GM10248 (cell line): ENCODE results near the gene DCPS.

Experiments used
- CTCF ChIA-PET: fragments of 300-600 bp; sonication (Branson Sonifier 250); formaldehyde crosslinking; extraction: SDS; loops from one replicate; lab custom pipeline; 2021; ENCODE audit warnings: antibody characterized with exemption; lab: Yijun Ruan, JAX
- POLR2A ChIA-PET: fragments of 350-650 bp; sonication (Branson Sonifier 250); formaldehyde crosslinking; extraction: SDS; loops from one replicate; lab custom pipeline; 2020; ENCODE audit warnings: antibody characterized with exemption; lab: Yijun Ruan, JAX
- DNase-seq: peaks from one replicate; pipeline ENCODE4 v3.0.0; 2012; ENCODE audit errors: extremely low spot score
- CTCF ChIP-seq: IDR thresholded peaks from 2 replicates; pipeline ENCODE4 v1.5.1; 2012; ENCODE audit warnings: mild to moderate bottlenecking, low read depth; ENCODE audit errors: extremely low read depth, missing control alignments, control extremely low read depth

Gene DCPS

GRCh38 chr11:126333142-126333541 is 29.3 kb downstream of the DCPS start:
- no peak for TF ChIP-seq CTCF
- ChIA-PET POLR2A (no interaction called here), CTCF (interaction anchor here (2.0 kb wide), 1 partner anchor 22 kb away, joined by 4 read pairs; no protein-coding TSS in a partner anchor)
- DNase-seq, result no peak

DNA sequence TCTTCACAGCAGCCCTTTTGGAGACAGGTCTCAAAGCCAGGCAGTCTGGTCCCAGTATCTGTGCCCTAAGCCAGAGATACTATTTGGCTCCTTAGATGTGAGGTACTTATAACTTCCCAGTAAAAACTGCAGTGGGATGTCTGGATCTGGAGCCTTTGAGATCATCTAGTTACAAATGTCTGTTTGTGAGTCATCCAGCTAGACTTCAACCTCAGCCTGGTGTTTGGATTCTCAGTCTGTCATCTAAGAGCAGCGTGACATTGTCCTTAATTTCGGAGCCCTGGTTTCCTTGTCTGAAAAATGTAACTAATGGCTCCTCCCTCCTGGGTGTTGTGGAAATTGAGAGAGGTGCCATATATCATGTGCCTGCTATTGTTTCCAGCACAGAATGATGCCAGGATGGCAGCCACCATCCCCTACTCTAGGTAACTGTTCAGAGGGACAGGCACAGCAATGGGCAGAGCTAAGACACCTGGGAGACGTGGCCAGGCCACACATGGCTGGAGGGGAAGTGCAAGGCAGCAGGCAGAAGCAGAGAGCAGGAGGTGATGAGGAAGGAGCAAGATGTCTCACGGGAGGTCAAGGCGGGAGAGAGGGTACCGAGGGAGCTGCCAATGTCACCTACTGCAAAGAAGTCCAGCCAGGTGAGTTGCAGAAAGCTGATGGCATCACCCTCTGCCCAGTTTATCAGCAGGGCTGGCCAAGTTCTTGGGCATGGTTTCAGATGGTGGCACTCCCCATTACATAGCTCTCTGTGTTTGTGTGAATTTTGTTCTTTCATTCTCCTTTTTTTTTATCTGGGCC is 31.0 kb downstream of the DCPS start:
- ChIA-PET CTCF (interaction anchor here (0.9 to 1.1 kb wide), 2 partner anchors 24 to 25 kb away, joined by 3 read pairs; no protein-coding TSS in a partner anchor), POLR2A (no interaction called here)
- DNase-seq, result no peak
- TF ChIP-seq CTCF, result no peak

DNA sequence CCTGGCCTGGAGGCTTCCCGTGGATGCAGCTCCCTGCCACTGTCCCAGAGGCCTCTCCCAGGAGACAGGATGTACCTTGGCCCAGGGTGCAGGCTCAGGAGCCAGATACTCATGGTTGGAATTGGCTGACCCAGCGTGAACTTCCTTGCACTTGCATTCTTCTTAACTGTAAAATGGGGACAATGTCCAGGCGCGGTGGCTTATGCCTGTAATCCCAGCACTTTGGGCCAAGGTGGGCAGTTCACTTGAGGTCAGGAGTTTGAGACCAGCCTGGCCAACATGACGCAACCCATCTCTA is 31.6 kb downstream of the DCPS start:
- DNase-seq, result no peak
- CTCF ChIA-PET, result interaction anchor here (1.1 kb wide), 1 partner anchor 26 kb away, joined by 3 read pairs; no protein-coding TSS in a partner anchor
- no peak for TF ChIP-seq CTCF
- POLR2A ChIA-PET, result no interaction called here

DNA sequence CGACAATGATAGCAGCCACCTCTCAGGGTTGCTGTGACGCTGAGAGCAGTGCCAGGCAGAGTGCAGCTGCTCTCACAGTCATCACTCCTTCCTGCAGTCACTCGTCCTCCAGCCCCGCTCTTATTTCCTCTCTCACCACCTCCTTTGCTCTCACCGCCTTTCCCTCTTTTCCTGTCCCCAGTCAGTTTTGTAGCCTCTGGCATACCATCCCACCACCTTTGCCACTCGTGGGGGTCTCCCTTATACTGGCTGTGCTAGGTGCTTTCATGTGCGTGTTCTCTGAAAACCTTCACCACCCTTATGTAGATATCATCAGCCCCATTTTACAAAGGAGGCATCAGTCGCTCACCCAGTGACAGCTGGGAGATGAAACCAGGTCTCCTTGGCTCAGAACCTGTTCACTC is 32.3 kb downstream of the DCPS start:
- TF ChIP-seq CTCF, result no peak
- POLR2A ChIA-PET, result no interaction called here
- DNase-seq, result no peak
- CTCF ChIA-PET, result interaction anchor here (2.5 kb wide), 1 partner anchor 25 kb away, joined by 10 read pairs; no protein-coding TSS in a partner anchor

GRCh38 chr11:126336671-126337101 is 32.8 kb downstream of the DCPS start:
- CTCF ChIA-PET, result interaction anchor here (0.9 to 2.5 kb wide), 2 partner anchors 26 to 144 kb away, joined by 3 to 10 read pairs; no protein-coding TSS in a partner anchor
- TF ChIP-seq CTCF, result no peak
- POLR2A ChIA-PET, result no interaction called here
- no peak for DNase-seq

GRCh38 chr11:126337126-126337473 is 33.2 kb downstream of the DCPS start:
- CTCF ChIA-PET, result interaction anchor here (0.9 to 2.5 kb wide), 2 partner anchors 26 to 143 kb away, joined by 3 to 10 read pairs; no protein-coding TSS in a partner anchor

More at GRCh38 chr11:126337126-126337473, 33.2 kb downstream of the DCPS start:
- DNase-seq, result no peak
- no peak for TF ChIP-seq CTCF
- POLR2A ChIA-PET, result no interaction called here
